Measurements from ENCODE around the gene KCNG4. TPM values are rescaled to one million over a fixed set of nuclear protein-coding genes. Genes with fewer than 3 reads are reported as not detected.

KCNG4 gene
- polyA plus RNA-seq, 3 donors: not detected

- 91% methylated on average over 1 of the region's 2 CpGs for WGBS (ENCODE audit: insufficient coverage)
- no peak overlapping the region for H3K27ac ChIP-seq (ENCODE audit: low read depth in 1 of 2, low read length in 2 of 2)
- peaks cover 0 to 8% (median 2%) of the 10 kb centered on the region in 7 donors for H3K9me3 Mint-ChIP-seq
- H3K27me3 Mint-ChIP-seq (ENCODE audit: low read depth in 3 of 3): peaks cover 3 to 13% (median 3%) of the 10 kb centered on the region in 3 donors
- no peak overlapping the region for H3K9ac ChIP-seq (ENCODE audit: insufficient read depth, low read length, poor library complexity, severe bottlenecking)
- no peak overlapping the region for H3K27ac Mint-ChIP-seq
- H3K36me3 Mint-ChIP-seq: no peaks in the 10 kb centered on the region
- no peak overlapping the region for H2AFZ ChIP-seq (ENCODE audit: insufficient read depth, low read depth, low read length, poor library complexity, severe bottlenecking)
- H3K4me2 ChIP-seq (replicated peaks; ENCODE audit: extremely low read depth, low read length, poor library complexity, severe bottlenecking): no peak overlapping the region
- intact Hi-C loops (cut with micrococcal nuclease): no loop called here
- H3K36me3 ChIP-seq (replicated peaks in 1 of 2; ENCODE audit: control insufficient read depth in 1 of 2, insufficient read depth in 2 of 2, low read length in 2 of 2): no peaks in the 10 kb centered on the region
- H3K4me3 Mint-ChIP-seq: no peak overlapping the region
- H4K20me1 ChIP-seq (ENCODE audit: insufficient read depth, low read length): no peaks in the 10 kb centered on the region
- no peaks in the 10 kb centered on the region for H3K27me3 ChIP-seq (ENCODE audit: control insufficient read depth in 2 of 2, insufficient read depth in 2 of 2, low read length in 2 of 2)
- no peak for DNase-seq
- H3K4me1 ChIP-seq (ENCODE audit: control insufficient read depth in 1 of 2, insufficient read depth in 2 of 2, low read length in 2 of 2): no peaks in the 10 kb centered on the region
- H3K4me1 Mint-ChIP-seq: peaks cover 6% of the 10 kb centered on the region
- no peaks in the 10 kb centered on the region for H3K9me3 ChIP-seq (replicated peaks in 1 of 2; ENCODE audit: control insufficient read depth in 1 of 2, insufficient read depth in 1 of 2, low read length in 2 of 2)
- H3K4me3 ChIP-seq (replicated peaks in 1 of 3; ENCODE audit: low read depth in 2 of 3, low read length in 3 of 3): no peak overlapping the region
- TF ChIP-seq, protein P1, sequence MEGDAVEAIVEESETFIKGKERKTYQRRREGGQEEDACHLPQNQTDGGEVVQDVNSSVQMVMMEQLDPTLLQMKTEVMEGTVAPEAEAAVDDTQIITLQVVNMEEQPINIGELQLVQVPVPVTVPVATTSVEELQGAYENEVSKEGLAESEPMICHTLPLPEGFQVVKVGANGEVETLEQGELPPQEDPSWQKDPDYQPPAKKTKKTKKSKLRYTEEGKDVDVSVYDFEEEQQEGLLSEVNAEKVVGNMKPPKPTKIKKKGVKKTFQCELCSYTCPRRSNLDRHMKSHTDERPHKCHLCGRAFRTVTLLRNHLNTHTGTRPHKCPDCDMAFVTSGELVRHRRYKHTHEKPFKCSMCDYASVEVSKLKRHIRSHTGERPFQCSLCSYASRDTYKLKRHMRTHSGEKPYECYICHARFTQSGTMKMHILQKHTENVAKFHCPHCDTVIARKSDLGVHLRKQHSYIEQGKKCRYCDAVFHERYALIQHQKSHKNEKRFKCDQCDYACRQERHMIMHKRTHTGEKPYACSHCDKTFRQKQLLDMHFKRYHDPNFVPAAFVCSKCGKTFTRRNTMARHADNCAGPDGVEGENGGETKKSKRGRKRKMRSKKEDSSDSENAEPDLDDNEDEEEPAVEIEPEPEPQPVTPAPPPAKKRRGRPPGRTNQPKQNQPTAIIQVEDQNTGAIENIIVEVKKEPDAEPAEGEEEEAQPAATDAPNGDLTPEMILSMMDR (IDR thresholded peaks at IDR 0.05): no peak
- no peaks in the 10 kb centered on the region for H3K79me2 ChIP-seq (ENCODE audit: insufficient read depth, low read length)
Observed at GRCh38 chr16:84209989-84210388, 29.8 kb downstream of the KCNG4 start.

- Histone ChIP-seq H2AFZ (ENCODE audit: insufficient read depth, low read depth, low read length, poor library complexity, severe bottlenecking) (no peak overlapping the region), H4K20me1 (ENCODE audit: insufficient read depth, low read length) (no peaks in the 10 kb centered on the region), H3K79me2 (ENCODE audit: insufficient read depth, low read length) (no peaks in the 10 kb centered on the region), H3K4me1 (ENCODE audit: control insufficient read depth in 1 of 2, insufficient read depth in 2 of 2, low read length in 2 of 2) (no peaks in the 10 kb centered on the region), H3K4me2 (replicated peaks; ENCODE audit: extremely low read depth, low read length, poor library complexity, severe bottlenecking) (no peak overlapping the region), H3K9ac (ENCODE audit: insufficient read depth, low read length, poor library complexity, severe bottlenecking) (no peak overlapping the region), H3K27me3 (ENCODE audit: control insufficient read depth in 2 of 2, insufficient read depth in 2 of 2, low read length in 2 of 2) (no peaks in the 10 kb centered on the region), H3K9me3 (replicated peaks in 1 of 2; ENCODE audit: control insufficient read depth in 1 of 2, insufficient read depth in 1 of 2, low read length in 2 of 2) (no peaks in the 10 kb centered on the region), H3K36me3 (replicated peaks in 1 of 2; ENCODE audit: control insufficient read depth in 1 of 2, insufficient read depth in 2 of 2, low read length in 2 of 2) (no peaks in the 10 kb centered on the region), H3K4me3 (replicated peaks in 1 of 3; ENCODE audit: low read depth in 2 of 3, low read length in 3 of 3) (no peak overlapping the region), H3K27ac (ENCODE audit: low read depth in 1 of 2, low read length in 2 of 2) (no peak overlapping the region)
- Mint-ChIP-seq H3K4me1 (no peaks in the 10 kb centered on the region), H3K27ac (no peak overlapping the region), H3K27me3 (ENCODE audit: low read depth in 3 of 3) (peaks cover 3 to 15% (median 5%) of the 10 kb centered on the region in 3 donors), H3K36me3 (no peaks in the 10 kb centered on the region), H3K9me3 (peaks cover 0 to 8% (median 4%) of the 10 kb centered on the region in 7 donors), H3K4me3 (no peak overlapping the region)
- 94% methylated on average over 8 of the region's 8 CpGs for WGBS (ENCODE audit: insufficient coverage)
- intact Hi-C loops (cut with micrococcal nuclease): no loop called here
- TF ChIP-seq, protein P1 (IDR thresholded peaks at IDR 0.05): no peak
- no peak for DNase-seq
Observed at GRCh38 chr16:84207879-84208278, 31.9 kb downstream of the KCNG4 start.
